HT1080 (cell line): ENCODE results near the gene MDFI. TPM values are rescaled to one million over a fixed set of nuclear protein-coding genes. Genes with fewer than 3 reads are reported as not detected.
A peak's percentile ranks its signal among the peaks of the same experiment; 100 is the strongest.

Source experiments
- DNase-seq: peaks from one replicate; pipeline ENCODE4 v3.0.0-alpha.2; 2015; ENCODE audit warnings: low read depth
- total RNA-seq: library from RNA; depleted of rRNA; stranded (reverse); fragments of >200 nt; shearing (Covaris generic); gene quantifications from 2 replicates; pipeline ENCODE4 v1.2.3, GENCODE V29; 2014

The MDFI gene
- total RNA-seq, 1 experiment from 2014 or later, result 45.8 TPM

DNA sequence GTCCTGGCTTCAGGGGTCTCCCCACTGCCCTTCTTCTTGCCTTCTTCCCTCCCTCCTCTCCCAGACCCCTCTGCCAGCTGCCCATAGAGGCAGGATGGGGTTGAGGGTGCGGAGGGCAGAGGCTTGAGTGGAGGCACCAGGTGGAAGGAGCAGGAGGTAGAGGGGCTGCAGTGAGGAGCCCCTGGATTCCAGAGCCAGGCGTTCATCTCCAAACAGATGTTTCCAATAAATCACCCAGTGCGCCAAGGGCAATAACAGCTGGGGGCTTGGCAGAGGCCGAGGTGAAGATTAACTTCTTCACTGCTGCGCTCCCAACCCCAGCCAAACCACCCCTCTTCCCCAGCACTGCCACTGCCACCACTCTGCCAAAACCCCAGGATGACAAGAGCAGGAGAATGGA lies 10.7 kb downstream of the MDFI start:
- no peak for DNase-seq

DNA sequence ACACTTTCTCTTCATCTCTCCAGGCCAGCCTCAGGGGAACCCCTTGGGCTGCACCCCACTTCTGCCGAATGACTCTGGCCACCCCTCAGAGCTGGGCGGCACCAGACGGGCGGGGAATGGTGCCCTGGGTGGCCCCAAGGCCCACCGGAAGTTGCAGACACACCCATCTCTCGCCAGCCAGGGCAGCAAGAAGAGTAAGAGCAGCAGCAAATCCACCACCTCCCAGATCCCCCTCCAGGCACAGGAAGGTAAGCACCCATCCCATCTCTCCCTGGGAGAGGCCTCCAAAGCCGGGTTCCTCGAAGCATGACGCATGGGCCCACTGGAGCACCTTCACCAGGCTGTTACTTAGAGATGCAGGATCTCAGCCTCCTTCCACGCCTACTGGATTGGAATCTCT lies 11.3 kb downstream of the MDFI start:
- no peak for DNase-seq

DNA sequence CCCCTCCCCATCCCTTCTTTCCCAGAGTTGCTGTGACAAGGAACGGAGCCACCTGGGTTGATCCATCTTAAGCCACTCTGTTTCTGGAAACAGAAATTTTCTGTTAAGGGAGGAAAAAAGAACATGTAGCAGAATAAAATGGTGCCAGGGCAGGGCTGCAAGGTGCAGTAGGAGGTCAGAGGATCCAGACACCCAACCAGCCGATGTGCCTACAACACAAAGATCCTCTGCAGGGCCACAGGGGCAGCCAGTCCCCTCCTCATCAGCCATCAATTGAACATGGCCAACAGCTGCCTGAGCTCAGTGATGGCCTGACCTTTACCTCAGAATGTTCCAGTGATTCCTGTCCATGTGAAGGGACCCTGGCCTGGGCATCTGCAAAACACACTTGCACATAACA lies 11.9 kb downstream of the MDFI start:
- no peak for DNase-seq

DNA sequence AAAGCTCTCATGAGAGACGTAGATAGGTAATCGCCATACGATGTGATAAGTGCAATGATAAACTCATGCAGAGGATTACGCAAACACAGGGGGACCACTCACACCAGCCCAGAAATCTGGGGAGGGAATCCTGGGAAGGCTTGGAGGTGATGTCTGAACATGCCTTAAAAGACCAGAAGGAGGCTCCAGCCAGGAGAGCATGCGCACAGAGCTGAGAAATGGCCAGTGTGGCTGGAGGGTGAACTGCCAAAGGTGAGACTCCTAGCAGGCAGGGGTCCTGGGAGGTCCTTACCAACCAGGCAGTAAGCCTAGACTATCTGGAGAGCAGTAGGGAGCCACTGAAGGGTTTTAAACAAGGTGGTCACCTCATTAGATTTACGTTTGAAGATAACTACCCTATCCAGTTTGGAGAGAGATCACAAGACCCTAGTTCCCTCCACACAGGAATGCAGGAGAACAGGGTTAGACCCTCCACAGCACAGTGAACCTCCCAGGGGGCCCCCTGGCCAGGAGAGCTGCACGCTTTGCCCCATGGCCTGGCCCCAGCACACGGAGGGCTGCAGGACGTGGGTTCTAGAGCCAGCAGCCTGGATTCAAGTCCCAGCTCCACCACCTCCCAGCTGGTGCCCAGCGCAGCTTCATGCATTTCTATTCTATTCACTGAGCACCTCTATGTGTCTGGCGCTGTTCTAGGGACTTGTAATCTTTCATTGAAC lies 13.1 kb downstream of the MDFI start:
- DNase-seq, result no peak

DNA sequence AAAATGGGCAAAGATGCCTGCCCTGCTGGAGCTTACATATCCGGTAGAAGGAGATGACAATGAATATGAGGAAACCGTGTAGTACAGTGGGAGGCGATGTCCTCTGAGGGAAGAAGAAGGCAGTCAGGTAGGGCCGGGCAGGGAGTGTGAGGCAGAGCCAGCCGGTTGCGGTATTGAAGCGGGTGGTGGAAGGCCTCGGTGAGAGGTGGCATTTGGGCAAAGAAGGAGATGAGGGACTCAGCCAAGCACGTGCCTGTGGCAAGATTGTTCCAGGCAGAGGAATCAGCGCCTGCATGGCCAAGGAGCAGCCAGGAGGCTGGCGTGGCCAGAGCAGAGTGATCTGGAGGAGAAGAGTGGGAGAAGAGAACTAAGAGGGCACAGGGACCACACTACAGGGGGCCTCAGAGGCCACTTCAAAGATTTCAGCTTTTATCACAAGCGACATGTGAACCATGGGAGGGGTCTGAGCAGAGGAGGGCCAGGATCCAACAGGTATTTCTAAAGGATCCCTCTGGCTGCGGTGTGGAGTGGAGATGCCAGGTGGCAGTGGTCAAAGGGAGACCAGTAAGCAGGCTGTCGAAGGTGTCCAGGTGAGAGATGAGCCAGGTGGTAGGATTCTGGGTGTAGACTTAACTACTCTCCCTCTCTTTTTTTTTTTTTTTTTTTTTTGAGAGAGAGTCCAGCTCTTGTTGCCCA lies 13.8 kb downstream of the MDFI start:
- no peak for DNase-seq

DNA sequence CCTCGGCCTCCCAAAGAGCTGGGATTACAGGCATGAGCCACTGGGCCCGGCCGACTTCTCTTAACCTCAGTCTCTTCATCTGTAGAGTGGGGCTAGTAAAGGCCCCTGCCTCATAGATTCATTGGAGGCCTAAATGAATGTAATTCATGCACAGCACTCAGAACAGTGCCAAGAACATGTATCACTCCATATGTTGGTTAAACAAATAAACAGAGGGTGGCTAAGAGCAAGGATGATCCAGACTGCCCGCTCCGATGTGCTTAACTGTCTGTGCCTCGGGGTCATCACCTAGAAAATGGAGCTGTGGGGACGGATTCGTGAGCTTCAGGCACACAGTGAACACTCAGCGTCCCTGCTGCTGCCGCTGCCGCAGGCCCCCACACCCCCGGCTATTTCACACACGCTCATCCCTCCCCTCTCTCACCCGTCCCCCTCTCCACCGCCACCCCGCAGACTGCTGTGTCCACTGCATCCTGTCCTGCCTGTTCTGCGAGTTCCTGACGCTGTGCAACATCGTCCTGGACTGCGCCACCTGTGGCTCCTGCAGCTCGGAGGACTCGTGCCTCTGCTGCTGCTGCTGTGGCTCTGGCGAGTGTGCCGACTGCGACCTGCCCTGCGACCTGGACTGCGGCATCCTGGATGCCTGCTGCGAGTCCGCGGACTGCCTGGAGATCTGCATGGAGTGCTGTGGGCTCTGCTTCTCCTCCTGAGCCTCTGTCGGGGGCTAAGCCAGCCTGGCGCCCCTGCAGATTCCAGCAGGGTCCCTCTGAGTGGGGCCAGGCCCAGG lies 14.8 kb downstream of the MDFI start:
- DNase-seq, result no peak

DNA sequence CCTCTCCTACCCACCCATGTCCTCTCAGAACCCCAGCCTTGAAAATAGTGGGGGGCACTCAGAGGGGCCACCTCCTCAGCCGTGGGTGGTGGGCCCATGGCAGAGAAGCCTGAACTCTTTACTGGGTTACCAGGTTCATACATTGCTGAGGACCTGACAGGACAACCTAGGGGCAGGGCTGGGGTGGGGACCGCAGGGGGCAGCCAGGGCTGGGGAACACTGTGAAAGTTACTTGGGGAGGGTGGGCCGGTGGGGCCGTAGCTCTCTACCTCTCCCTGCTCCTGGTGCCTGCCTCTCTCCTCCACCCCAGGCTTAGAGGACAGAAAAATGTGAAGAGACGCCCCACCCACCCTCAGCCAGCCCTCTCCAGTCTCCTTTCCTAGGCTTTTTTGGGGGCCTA lies 15.4 kb downstream of the MDFI start:
- DNase-seq, result no peak

DNA sequence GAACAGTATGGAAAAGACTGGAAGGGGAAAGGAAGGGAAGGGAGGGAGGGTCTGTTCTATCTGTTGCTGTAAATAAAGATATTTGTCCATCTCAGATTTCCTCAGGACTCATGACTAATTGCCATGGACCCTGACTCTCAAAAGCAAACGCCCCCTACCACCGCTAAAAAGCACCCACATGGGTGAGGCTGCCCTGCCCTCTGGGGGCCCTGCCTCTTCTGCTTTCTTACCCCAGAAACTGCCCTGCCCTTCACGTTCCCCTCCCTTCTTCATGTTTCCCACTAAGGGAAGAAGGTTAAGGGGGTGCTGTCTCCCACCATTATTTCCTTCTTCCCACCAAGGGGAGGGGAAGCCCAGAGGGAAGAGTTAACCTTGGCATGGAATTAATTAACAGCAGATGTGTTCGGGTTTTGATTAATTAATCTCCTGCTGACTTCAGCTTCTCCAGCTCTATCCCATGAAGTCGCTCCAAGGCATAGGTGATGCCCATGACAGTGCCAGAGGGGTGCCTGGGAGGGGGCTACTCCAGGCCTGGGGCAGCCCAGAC lies 16.0 kb downstream of the MDFI start:
- DNase-seq, result no peak

DNA sequence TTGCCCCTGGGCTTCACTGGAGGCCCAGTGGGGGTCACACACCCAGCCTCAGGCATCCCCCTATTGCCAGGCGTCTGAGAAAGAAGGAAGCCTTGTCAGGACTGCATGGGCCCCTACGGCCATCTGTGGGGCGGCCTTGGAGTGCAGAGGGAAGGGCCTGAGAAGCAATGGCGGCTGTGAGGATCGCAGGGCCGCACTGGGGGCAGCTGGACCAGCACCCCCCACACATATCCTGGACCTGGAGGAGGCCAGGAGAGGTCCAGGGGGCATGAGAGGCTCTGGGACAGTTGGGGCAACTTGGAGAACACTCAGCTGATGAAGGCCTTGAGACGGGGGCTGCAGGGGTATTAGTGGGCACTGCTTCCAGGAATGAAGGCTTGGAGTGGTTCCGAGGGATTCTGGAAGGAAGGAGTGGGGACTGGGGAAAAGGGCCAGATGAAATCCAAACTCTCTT lies 16.5 kb downstream of the MDFI start:
- no peak for DNase-seq

DNA sequence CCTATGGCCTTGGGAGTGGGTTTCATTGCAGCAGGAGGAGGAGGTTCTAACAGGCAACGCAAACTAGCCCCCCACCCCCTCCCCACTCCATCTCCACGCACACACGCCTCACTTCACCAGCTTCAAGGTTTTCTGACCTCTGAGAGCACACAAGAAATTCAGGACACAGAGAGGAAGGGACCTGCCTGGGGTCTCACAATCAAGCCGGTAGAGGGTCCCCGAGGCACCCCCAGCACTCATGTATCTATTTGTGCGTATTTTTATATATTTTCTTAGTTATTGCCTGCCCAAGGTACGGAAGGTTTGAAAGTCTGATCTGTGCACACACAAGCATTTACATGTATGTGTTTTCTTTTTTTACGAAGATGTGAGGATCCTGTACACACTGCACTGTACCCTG lies 16.9 kb downstream of the MDFI start:
- DNase-seq, result no peak

DNA sequence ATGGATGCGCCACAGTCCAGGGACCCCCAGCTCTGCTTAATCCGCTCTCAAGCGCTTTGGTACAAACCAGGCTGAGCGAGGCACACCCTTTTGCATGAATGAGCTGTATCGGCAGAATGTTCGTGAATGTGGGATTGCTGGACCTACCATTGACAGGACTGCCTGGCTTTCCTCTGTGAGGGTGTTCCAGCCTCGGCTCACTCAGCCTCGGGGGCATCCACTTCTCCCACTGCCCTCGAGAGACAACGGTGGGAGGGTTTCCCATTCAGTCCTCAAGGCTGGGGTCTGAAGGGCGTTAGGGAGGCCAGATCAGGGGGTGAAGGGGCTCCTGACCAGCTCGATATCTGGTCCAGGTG lies 17.4 kb downstream of the MDFI start:
- DNase-seq, result no peak

DNA sequence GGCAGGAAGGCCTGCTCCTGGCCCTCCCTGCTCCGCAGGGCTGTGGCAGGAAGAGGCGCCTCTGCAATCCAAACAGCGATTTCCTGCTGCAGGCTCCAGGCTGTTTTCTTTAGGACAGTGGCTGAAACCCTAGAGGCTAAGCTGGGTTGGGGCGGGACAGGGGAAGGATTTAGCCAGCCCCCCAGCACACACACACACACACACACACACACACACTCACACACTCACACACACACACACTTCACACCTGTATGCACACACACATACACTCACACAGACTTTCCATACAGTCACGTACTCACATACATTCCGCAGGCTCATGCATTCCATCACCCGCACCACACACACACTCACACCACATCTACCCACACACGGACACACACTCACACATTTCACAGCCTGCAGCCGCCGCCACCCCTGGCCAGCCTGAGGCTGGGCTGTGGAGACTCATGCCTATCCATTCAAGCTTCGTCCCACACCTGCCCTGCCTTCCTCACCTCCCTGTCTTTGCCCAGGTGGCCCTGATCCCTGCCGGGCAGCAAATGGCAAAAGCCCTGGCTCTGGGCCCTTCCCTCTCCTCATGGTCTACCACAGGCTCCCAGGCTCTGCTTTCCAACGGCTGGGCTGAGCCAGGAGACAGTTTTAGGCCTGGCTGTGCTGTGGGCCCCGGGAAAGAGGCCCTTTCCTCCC lies 17.9 kb downstream of the MDFI start:
- peak; percentile 56 for DNase-seq

DNA sequence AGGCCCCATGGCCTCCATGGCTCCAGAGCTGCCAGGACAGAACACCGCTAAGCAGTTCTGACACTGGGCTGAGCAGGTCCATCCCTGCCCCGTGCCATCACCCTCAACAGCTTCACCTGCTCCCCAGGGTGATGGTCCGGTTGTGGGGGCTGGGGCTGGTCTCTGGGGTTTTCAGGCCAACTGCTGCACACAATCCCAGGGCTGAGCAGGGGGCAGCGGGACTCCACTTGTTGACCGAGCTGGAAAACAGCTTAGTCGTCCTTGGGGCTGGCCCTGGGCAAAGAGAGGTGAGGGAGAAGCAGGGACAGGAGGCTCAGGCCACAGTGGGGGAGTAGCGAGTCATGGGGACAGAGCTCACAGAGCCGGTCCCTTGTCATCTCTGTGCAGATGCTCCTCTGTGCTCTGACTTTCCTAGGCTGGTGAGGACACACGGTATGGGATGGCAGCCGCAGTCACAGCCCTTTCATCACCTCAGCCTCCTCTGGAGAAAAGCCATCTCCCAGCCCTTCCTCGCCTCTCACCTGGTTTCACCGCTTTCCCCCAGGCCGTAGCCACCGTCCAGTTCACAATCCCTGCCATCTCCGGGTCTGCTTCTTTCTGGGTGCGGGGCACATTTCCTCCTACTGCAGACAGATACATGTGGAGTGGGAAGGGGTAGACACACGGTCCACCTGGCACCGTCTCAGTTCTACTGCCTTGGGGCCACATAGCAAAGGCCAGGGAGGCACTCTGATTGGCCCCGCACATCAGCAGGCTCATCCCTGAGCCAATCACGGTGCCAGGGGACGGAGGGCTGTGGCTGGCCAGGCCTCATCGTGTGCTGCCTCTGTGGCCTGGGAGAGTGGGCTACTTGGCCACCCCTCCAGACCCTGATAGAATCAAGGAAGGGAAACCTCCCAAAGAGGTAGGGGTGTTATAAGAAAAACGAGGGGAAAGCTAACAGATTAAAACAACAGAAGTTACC lies 19.1 kb downstream of the MDFI start:
- DNase-seq, result no peak

DNA sequence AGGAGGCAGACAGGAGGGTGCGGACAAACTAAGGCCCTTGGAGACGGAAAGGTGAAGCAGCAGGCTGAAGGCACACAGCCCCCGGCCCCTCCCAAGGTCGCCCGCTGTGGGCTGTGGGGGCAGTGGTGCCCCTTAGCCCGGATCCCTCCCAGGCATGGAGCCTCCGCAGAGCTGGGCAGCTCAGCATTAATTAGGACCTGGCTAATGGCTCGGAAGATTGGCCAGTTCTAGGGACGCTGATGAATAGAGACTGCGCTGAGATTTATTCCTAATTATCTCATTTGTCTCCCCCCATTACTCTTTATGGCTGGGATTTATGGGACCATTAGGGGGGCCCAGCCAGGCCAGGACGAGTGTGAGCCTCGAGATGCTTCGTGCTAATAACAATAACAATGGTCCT lies 20.4 kb downstream of the MDFI start:
- no peak for DNase-seq

DNA sequence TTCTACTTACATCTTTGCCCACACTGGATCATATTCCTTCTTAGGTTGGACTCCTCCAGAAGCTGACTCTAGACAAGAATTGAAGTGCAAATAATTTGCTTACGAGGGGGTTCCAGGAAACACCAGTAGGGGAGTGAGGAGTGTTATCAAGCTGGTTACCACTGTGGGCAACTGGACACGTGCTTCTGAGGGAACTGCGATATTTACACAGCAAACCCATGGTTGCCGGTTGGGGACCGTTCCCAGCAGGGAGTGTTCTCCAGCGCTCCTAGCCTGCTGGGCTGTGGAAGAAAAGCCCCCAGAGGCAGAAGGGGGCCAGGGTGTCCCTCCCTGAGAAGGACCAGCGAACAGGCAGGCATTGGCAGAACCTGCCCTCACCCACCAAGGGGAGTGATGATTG lies 21.7 kb downstream of the MDFI start:
- DNase-seq, result no peak

DNA sequence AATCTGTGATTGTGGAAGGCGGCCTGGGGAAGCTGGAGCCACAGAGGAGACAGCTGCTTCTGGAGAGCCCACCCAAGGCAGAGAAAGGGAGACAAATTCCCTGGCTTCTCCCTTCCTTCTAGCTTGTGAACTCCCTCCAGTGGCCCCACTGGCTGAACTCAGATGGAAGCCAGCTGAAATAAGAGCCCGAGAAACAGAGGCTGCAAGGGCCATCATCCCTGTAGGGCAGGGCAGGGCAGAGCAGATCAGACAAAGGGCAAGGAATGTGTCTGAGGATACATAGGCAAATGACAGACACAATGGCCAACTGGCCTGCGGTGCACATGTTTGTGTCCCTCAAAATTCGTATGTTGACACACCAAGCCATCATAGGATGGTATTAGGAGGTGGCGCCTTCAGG lies 25.3 kb downstream of the MDFI start:
- no peak for DNase-seq

DNA sequence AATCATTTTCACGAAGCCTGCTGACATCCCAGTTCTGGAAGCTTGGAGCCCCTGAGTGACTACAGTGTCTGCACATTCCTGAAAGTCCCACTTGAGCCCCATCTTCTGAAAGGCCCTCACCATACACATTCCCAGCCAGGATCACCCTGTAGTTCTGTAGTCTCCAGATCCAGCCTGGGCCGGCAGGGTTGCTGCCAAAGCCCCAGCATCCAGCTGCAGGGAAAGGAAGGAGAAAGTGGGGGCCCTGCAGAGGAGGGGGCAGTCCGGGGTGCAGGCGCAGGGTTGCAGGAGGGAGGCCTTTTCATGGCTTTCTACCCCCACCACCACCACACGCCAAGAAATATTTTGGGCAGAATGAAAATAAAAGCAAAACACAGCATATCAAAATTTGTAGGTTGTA lies 26.0 kb downstream of the MDFI start:
- no peak for DNase-seq

DNA sequence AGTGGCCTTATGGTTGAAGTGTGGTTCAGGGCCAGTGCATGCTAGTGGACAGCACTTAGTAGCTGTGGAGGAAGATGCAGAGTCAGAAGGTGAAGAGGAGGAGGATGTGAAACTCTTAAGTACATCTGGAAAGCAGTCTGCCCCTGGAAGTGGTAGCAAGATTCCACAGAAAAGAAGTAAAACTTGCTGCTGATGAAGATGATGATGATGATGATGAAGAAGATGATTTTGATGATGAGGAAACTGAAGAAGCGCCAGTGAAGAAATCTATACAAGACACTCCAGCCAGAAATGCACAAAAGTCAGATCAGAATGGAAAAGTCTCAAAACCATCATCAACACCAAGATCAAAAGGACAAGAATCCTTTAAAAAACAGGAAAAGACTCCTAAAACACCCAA lies 28.9 kb downstream of the MDFI start:
- DNase-seq, result no peak

DNA sequence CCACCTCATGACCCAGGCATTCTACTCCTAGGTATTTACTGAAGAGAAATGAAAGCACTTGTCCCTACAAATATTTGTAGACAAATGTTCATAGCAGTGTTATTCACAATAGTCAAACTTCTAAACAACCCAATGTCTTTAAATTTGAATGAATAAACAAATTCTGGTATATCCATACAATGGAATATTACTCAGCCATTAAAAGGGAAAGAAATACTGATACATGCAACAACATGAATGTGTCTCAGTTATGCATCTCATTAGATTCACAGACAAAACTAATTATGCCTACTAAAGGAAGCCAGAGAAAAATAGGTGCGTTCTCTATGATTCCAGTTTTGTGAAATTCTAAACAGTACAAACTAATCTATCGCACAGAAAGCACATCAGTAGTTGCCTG lies 30.7 kb downstream of the MDFI start:
- no peak for DNase-seq

DNA sequence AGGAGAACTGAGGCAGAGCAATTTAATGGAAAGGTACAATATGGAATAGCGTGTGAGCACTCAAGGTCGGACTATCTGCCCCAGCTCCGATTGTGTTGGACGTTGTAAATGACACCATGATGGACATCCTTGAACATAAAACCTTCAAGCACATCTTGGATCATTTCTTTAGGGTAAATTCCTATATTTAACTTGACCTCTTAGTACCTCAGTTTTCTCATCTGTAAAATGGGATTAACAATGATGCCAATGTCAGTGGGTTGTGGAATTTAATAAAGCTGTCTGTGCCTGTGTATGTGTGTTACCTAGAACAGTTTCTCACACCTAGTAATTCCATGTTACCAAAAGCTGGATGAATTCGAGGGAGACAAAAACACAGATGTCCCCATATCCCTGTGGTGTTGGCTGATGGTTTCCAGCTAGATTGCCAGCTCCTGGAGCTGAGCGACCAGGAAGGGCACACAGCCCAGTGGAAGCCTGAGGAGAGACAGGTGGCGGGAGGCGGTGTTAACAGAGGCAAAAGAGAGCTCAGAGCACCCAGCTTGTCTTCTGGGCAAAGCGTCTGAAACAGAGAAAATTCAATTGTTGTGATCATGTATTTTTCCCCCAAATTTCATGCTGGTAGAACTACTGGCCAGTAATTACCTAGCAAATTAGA lies 32.6 kb downstream of the MDFI start:
- no peak for DNase-seq
